ENCODE results near the gene MRPL55.

MRPL55 gene

GRCh38 chr1:228082918-228083870 lies 25.9 kb downstream of the MRPL55 start:
- peak; percentile 43 for DNase-seq

- peak; percentile 96 for DNase-seq
Observed at GRCh38 chr1:228082214-228082917, 26.7 kb downstream of the MRPL55 start, which contains the start of gene ARF1. Gene ARF1, plus strand, starts transcription at chr1:228082708. Its CDS starts 14,407 bp downstream, at chr1:228097115.

- DNase-seq: peak; percentile 30
Observed at GRCh38 chr1:228081578-228082213, 27.4 kb downstream of the MRPL55 start.

GRCh38 chr1:228081144-228081543 lies 28.0 kb downstream of the MRPL55 start:
- DNase-seq: no peak

- DNase-seq: no peak
Observed at GRCh38 chr1:228079601-228080263, 29.4 kb downstream of the MRPL55 start.

- no peak for DNase-seq
Observed at GRCh38 chr1:228079013-228079412, 30.1 kb downstream of the MRPL55 start.

GRCh38 chr1:228077565-228078330 lies 31.4 kb downstream of the MRPL55 start:
- DNase-seq: no peak

GRCh38 chr1:228076796-228077430 lies 32.2 kb downstream of the MRPL55 start:
- no peak for DNase-seq

GRCh38 chr1:228075801-228076271 lies 33.3 kb downstream of the MRPL55 start:
- DNase-seq: no peak

GRCh38 chr1:228074954-228075730 lies 34.0 kb downstream of the MRPL55 start:
- no peak for DNase-seq

- DNase-seq: no peak
Observed at GRCh38 chr1:228073857-228074545, 35.1 kb downstream of the MRPL55 start.

- DNase-seq: no peak
Observed at GRCh38 chr1:228073061-228073856, 35.8 kb downstream of the MRPL55 start.

- no peak for DNase-seq
Observed at GRCh38 chr1:228072658-228073043, 36.4 kb downstream of the MRPL55 start.

- no peak for DNase-seq
Observed at GRCh38 chr1:228071839-228072657, 37.1 kb downstream of the MRPL55 start.

GRCh38 chr1:228070851-228071250 lies 38.2 kb downstream of the MRPL55 start:
- DNase-seq: no peak

GRCh38 chr1:228070173-228070572 lies 38.9 kb downstream of the MRPL55 start:
- no peak for DNase-seq

- DNase-seq: no peak
Observed at GRCh38 chr1:228068359-228068758, 40.7 kb downstream of the MRPL55 start.

Measured in activated CD4-positive, alpha-beta T cell treated with anti-CD3 and anti-CD28 coated beads, Interleukin-2, Interleukin-6, amounts not matched to agents 100 ng/mL and 50 ng/mL, durations not matched to agents 16 hours and 8 hours (primary cell).